GM04504 (cell line): Measurements from ENCODE around the gene UBR1.
A peak's percentile ranks its signal among the peaks of the same experiment; 100 is the strongest.
"Not testable (repeated sequence)": the region's sequence is repeated elsewhere in the genome, so short reads cannot be mapped to it uniquely, and the experiment has no call there.

Source experiments
- DNase-seq: peaks from one replicate; pipeline ENCODE4 v3.0.0-alpha.2; 2012; ENCODE audit warnings: low read depth

The UBR1 gene

GRCh38 chr15:43105778-43106485 lies at the start of gene UBR1:
Gene UBR1 (minus strand): TSS chr15:43106038. CDS start chr15:43106022, 16 bp downstream.
- DNase-seq = peak; percentile 70

- DNase-seq = no peak
Observed at GRCh38 chr15:43153269-43153668, 47.4 kb upstream of the UBR1 start.

GRCh38 chr15:43151688-43152087 lies 45.9 kb upstream of the UBR1 start:
- no peak for DNase-seq

GRCh38 chr15:43150191-43150929 lies 44.5 kb upstream of the UBR1 start:
- peak; percentile 77 for DNase-seq

GRCh38 chr15:43146184-43146583 lies 40.3 kb upstream of the UBR1 start:
- no peak for DNase-seq

GRCh38 chr15:43144512-43144911 lies 38.7 kb upstream of the UBR1 start:
- DNase-seq = no peak

- DNase-seq = no peak
Observed at GRCh38 chr15:43143203-43143941, 37.5 kb upstream of the UBR1 start.

- DNase-seq = no peak
Observed at GRCh38 chr15:43135351-43135750, 29.5 kb upstream of the UBR1 start.

- DNase-seq = no peak
Observed at GRCh38 chr15:43134157-43134635, 28.4 kb upstream of the UBR1 start.

GRCh38 chr15:43133430-43134156 lies 27.8 kb upstream of the UBR1 start, which contains the start of gene TMEM62:
Gene TMEM62 (plus strand): TSS chr15:43133586. CDS start chr15:43133803, 217 bp downstream.
- DNase-seq = peak; percentile 37

- no peak for DNase-seq
Observed at GRCh38 chr15:43132830-43133429, 27.1 kb upstream of the UBR1 start.

GRCh38 chr15:43128980-43129335 lies 23.1 kb upstream of the UBR1 start:
- no peak for DNase-seq

GRCh38 chr15:43128174-43128979 lies 22.5 kb upstream of the UBR1 start:
- not testable (repeated sequence) for DNase-seq

GRCh38 chr15:43127752-43128151 lies 21.9 kb upstream of the UBR1 start:
- DNase-seq = no peak

GRCh38 chr15:43126356-43126755 lies 20.5 kb upstream of the UBR1 start:
- DNase-seq = no peak

GRCh38 chr15:43125100-43125661 lies 19.3 kb upstream of the UBR1 start:
- no peak for DNase-seq

- no peak for DNase-seq
Observed at GRCh38 chr15:43121863-43122262, 16.0 kb upstream of the UBR1 start.

GRCh38 chr15:43118829-43119228 lies 13.0 kb upstream of the UBR1 start:
- no peak for DNase-seq

- DNase-seq = no peak
Observed at GRCh38 chr15:43118286-43118685, 12.4 kb upstream of the UBR1 start.

- no peak for DNase-seq
Observed at GRCh38 chr15:43111354-43111753, 5.5 kb upstream of the UBR1 start.
